ENCODE data around the gene KRTAP10-8.

DNA sequence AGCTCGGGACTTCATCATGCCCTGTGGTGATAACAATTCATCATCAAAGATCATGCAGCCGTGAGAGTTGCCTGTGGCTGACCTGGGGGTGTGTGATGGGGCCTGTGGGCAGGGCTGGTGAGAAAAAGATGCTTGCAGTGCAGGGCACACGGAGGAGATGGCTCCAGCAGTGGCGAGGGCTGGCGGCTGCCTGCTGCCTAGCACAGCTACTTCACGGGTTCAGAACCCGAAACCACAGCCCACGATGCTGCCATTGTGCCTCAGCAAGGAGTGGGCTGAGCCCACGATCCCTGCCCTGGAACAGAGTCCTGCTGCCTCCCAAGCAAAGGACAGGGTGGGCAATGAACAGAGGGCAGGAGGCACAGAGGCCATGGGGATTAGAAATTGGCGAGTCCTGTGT lies 14.4 kb downstream of the KRTAP10-8 start:
- TF ChIP-seq EP300 (IDR thresholded peaks at IDR 0.05), result no peak
- TF ChIP-seq, protein P1, sequence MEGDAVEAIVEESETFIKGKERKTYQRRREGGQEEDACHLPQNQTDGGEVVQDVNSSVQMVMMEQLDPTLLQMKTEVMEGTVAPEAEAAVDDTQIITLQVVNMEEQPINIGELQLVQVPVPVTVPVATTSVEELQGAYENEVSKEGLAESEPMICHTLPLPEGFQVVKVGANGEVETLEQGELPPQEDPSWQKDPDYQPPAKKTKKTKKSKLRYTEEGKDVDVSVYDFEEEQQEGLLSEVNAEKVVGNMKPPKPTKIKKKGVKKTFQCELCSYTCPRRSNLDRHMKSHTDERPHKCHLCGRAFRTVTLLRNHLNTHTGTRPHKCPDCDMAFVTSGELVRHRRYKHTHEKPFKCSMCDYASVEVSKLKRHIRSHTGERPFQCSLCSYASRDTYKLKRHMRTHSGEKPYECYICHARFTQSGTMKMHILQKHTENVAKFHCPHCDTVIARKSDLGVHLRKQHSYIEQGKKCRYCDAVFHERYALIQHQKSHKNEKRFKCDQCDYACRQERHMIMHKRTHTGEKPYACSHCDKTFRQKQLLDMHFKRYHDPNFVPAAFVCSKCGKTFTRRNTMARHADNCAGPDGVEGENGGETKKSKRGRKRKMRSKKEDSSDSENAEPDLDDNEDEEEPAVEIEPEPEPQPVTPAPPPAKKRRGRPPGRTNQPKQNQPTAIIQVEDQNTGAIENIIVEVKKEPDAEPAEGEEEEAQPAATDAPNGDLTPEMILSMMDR (IDR thresholded peaks at IDR 0.05), result no peak
